ENCODE measurements around the gene PER1. TPM values are rescaled to one million over a fixed set of nuclear protein-coding genes. Genes with fewer than 3 reads are reported as not detected.

Gene PER1
- total RNA-seq, 1 donor from 2014 or later: 21.9 TPM

DNA sequence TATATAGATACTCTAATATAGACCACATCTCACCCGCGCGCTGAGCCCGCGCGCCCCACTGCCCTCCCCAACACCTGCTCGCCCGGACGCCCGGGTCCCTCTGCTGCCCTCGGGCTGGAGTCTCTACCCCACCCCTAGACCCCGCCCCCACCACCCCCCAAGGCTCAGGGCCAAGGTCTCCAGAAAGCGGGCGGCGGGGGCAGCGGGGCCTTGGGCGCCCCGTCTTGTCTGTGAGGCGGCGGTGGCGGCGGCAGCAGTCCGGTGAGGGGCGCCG lies 30.9 kb downstream of the PER1 start:
- H3K27me3 ChIP-seq (ENCODE audit: control insufficient read depth, insufficient read depth, low read length): peaks cover 4% of the 10 kb centered on the region
- DNase-seq (ENCODE audit: low read depth) (no peak), FAIRE-seq (no peak)
- no peaks in the 10 kb centered on the region for H3K36me3 ChIP-seq (ENCODE audit: control insufficient read depth, insufficient read depth, low read length)
- TF ChIP-seq CTCF (IDR thresholded peaks at IDR 0.05; ENCODE audit: insufficient read depth, low read length, severe bottlenecking): no peak
- H3K4me3 ChIP-seq (ENCODE audit: low read depth, low read length): peak overlapping the region; percentile 45

- peak overlapping the region; percentile 45 for H3K4me3 ChIP-seq (ENCODE audit: low read depth, low read length)
- FAIRE-seq (no peak), DNase-seq (ENCODE audit: low read depth) (peak; percentile 79)
These were observed 31.4 kb downstream of the PER1 start for GRCh38 chr17:8120520-8121406.

GRCh38 chr17:8119581-8120519 lies 32.4 kb downstream of the PER1 start:
- DNase-seq (ENCODE audit: low read depth): peak; percentile 91
- TF ChIP-seq CTCF (IDR thresholded peaks at IDR 0.05; ENCODE audit: insufficient read depth, low read length, severe bottlenecking): no peak
- no peaks in the 10 kb centered on the region for H3K36me3 ChIP-seq (ENCODE audit: control insufficient read depth, insufficient read depth, low read length)
- FAIRE-seq: no peak
- peak overlapping the region; percentile 45 for H3K4me3 ChIP-seq (ENCODE audit: low read depth, low read length)
- H3K27me3 ChIP-seq (ENCODE audit: control insufficient read depth, insufficient read depth, low read length): peaks cover 2% of the 10 kb centered on the region

More at GRCh38 chr17:8120520-8121406, 31.4 kb downstream of the PER1 start:
- Histone ChIP-seq H3K27me3 (ENCODE audit: control insufficient read depth, insufficient read depth, low read length) (peaks cover 4% of the 10 kb centered on the region), H3K36me3 (ENCODE audit: control insufficient read depth, insufficient read depth, low read length) (no peaks in the 10 kb centered on the region)
- TF ChIP-seq CTCF (IDR thresholded peaks at IDR 0.05; ENCODE audit: insufficient read depth, low read length, severe bottlenecking): peak; percentile 56

GRCh38 chr17:8118769-8119580 lies 33.2 kb downstream of the PER1 start:
- Histone ChIP-seq H3K4me3 (ENCODE audit: low read depth, low read length) (peak overlapping the region; percentile 43), H3K27me3 (ENCODE audit: control insufficient read depth, insufficient read depth, low read length) (peaks cover 4% of the 10 kb centered on the region), H3K36me3 (ENCODE audit: control insufficient read depth, insufficient read depth, low read length) (no peaks in the 10 kb centered on the region)
- FAIRE-seq (no peak), DNase-seq (ENCODE audit: low read depth) (peak; percentile 61)
- TF ChIP-seq CTCF (IDR thresholded peaks at IDR 0.05; ENCODE audit: insufficient read depth, low read length, severe bottlenecking): peak; percentile 90

- Histone ChIP-seq H3K27me3 (ENCODE audit: control insufficient read depth, insufficient read depth, low read length) (peaks cover 4% of the 10 kb centered on the region), H3K36me3 (ENCODE audit: control insufficient read depth, insufficient read depth, low read length) (no peaks in the 10 kb centered on the region), H3K4me3 (ENCODE audit: low read depth, low read length) (peak within 1 kb of the TSS; percentile 43)
- peak; percentile 97 for DNase-seq (ENCODE audit: low read depth)
- no peak for TF ChIP-seq CTCF (IDR thresholded peaks at IDR 0.05; ENCODE audit: insufficient read depth, low read length, severe bottlenecking)
- FAIRE-seq: peak; percentile 98
These were observed 34.0 kb downstream of the PER1 start, which contains the start of gene ALOXE3 for GRCh38 chr17:8117980-8118768. TSS of gene ALOXE3 (minus strand) at chr17:8118514. CDS start at chr17:8117990, 524 bp downstream.
